Right atrium auricular region (tissue), 2 donors: ENCODE data around the gene MFSD12. TPM values are rescaled to one million over a fixed set of nuclear protein-coding genes. Genes with fewer than 3 reads are reported as not detected.

Source experiments
- DNase-seq: peaks from one replicate; pipeline ENCODE4 v3.0.0-alpha.2; 2019; ENCODE audit warnings: low spot score
- H3K27ac ChIP-seq, 2 donors: fragments of 200-600 bp; sonication (generic); 1 replicate in 1 of 2; 2 replicates in 1 of 2; pipeline ENCODE4 v1.5.1; 2016 to 2019
- H3K27me3 ChIP-seq, 2 donors: fragments of 200-600 bp; sonication (generic); one replicate each; pipeline versions ENCODE4 v1.5.1 to v1.6.0; 2017 to 2019
- H3K36me3 ChIP-seq: fragments of 200-600 bp; sonication (generic); one replicate; pipeline ENCODE4 v1.5.1; 2016
- H3K4me1 ChIP-seq, 2 donors: fragments of 200-600 bp; sonication (generic); one replicate each; pipeline versions ENCODE4 v1.5.1 to v1.6.0; 2017 to 2019
- H3K4me3 ChIP-seq, 2 donors: fragments of 200-600 bp; sonication (generic); 1 replicate in 1 of 2; 2 replicates in 1 of 2; pipeline ENCODE4 v1.5.1; 2017 to 2019; ENCODE audit warnings: mild to moderate bottlenecking in 1 of 2, moderate library complexity in 1 of 2
- H3K9me3 ChIP-seq, 2 donors: fragments of 200-600 bp; sonication (generic); one replicate each; pipeline ENCODE4 v1.5.1; 2019
- total RNA-seq, 2 donors: library from RNA; depleted of rRNA; stranded (reverse); fragments of >200 nt; gene quantifications; one replicate each; pipeline ENCODE4 v1.1.0, GENCODE V29; 2016
- TF ChIP-seq, protein P1 (sequence below), 2 donors: fragments of 200-600 bp; sonication (generic); IDR thresholded peaks; one replicate each; pipeline ENCODE4 v1.5.1; 2019; ENCODE audit warnings: antibody characterized with exemption in 2 of 2

The MFSD12 gene
- total RNA-seq, 2 donors from 2014 or later: 15.8 to 35.4 TPM

DNA sequence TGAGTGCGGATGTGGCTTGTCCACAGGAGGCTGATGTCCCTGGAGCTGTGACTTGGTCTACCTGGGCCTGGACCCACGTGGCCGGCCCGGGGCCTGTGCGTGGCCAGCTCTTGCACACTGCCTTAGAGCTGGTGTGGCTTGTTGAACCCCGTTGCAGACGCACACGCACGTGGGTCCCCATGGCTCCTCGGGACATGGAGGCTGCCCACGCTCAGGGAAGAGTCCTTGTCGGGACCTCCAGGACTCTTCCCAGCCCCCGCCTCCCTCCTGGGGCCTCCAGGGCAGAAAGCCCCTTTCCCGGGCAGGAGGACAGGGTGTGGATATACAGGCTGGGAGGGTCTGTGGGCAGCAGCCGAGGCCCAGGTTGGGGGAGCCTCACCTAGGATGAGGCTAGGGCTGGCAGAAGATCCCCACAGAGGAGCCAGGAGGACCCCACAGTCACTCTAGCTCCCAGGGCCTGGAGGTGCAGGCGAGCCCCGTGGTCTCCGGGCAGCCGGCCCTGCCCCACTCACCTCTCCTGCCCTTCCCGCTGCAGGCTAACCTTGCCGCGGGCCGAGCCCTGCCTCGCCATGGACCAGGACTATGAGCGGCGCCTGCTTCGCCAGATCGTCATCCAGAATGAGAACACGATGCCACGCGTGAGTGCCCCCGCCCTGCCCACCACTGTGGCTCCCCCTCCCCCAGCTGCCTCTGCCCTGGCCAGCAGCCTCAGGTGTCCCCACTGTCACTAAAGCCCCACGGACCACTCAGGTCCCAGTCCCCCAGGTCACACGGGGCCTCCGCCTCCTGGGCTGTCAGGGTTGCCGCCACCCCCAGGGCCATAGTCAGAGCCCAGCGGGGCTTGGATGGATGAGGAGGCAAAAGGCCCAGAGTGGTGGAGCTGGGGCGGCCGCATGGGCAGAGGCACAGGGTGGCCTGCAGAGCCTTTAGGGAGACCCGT, 34.7 kb downstream of the MFSD12 start:
- TF ChIP-seq, protein P1, sequence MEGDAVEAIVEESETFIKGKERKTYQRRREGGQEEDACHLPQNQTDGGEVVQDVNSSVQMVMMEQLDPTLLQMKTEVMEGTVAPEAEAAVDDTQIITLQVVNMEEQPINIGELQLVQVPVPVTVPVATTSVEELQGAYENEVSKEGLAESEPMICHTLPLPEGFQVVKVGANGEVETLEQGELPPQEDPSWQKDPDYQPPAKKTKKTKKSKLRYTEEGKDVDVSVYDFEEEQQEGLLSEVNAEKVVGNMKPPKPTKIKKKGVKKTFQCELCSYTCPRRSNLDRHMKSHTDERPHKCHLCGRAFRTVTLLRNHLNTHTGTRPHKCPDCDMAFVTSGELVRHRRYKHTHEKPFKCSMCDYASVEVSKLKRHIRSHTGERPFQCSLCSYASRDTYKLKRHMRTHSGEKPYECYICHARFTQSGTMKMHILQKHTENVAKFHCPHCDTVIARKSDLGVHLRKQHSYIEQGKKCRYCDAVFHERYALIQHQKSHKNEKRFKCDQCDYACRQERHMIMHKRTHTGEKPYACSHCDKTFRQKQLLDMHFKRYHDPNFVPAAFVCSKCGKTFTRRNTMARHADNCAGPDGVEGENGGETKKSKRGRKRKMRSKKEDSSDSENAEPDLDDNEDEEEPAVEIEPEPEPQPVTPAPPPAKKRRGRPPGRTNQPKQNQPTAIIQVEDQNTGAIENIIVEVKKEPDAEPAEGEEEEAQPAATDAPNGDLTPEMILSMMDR (IDR thresholded peaks at IDR 0.05): no peak
- no peak overlapping the region for H3K27ac ChIP-seq
- no peak for DNase-seq
- no peaks in the 10 kb centered on the region for H3K27me3 ChIP-seq
- H3K9me3 ChIP-seq: no peaks in the 10 kb centered on the region
- H3K4me3 ChIP-seq: no peak overlapping the region
- peaks cover 47% of the 10 kb centered on the region for H3K36me3 ChIP-seq
- H3K4me1 ChIP-seq: no peaks in the 10 kb centered on the region

DNA sequence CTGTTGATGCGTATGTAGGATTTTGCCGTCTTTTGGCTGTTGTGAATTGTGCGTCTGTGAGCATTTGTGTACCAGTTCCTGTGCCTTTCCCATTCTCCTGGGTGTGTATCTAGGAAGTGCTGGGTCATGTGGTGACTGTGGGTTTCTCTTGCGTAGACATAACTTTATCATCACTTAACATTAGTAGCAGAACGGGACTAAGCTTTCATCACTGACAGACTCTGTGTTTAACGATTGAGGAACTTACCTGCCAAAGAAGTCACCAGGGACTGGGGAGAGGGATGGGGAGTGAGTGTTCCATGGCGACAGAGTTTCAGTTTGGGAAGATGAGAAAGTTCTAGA, 36.3 kb downstream of the MFSD12 start:
- H3K4me3 ChIP-seq: no peak overlapping the region
- DNase-seq: no peak
- TF ChIP-seq, protein P1 (IDR thresholded peaks at IDR 0.05): no peak
- peaks cover 0 to 10% of the 10 kb centered on the region in 2 donors for H3K4me1 ChIP-seq
- no peaks in the 10 kb centered on the region for H3K9me3 ChIP-seq
- H3K27ac ChIP-seq: no peak overlapping the region
- H3K27me3 ChIP-seq: no peaks in the 10 kb centered on the region
- peaks cover 31% of the 10 kb centered on the region for H3K36me3 ChIP-seq

DNA sequence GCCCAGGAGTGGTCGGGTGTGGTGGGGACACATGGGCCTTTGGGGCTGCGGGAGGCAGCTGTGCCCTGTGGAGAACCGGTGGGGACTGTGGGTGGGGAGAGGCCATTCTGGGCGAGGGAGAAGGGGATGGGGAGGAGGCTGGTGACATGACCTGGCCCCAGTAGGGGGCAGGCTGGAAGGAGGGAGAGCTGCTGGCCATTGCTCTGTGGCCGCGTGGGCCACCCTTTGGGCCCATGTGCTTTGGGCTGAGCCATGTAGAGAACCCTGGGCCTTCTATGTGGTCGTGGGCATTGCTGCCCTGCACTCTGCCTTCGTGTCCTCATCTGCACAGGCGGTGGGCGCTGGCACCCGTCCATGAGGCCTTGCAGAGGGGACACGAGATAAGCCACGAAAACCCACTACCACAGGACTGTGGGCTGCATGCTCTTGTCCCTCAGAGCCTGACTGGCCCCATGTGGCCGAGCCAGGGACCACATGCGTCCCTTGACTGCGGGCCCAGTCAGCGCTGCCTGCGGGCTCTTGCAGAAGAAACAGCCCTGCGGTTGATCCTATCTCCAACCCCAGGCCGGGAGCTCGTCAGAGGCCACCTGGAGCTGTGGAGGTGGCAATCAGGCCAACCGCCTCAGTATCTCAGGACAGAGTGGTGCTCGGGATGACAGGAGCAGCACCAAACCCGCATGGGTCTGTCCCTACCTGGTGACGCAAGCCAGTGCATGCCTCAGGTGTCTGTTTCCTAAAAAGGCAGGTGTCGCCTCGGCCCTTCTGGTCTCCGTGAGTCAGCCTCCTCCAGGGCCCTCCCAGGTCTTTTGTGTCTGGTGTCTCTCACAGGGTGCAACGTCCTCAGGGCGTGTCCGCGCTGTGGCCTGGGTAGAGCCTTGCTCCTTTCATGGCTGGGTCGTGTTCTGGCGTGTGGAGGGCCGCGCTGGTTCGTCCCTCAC, 37.0 kb downstream of the MFSD12 start:
- Histone ChIP-seq H3K27me3 (no peaks in the 10 kb centered on the region), H3K4me1 (peaks cover 0 to 13% of the 10 kb centered on the region in 2 donors), H3K4me3 (no peak overlapping the region), H3K36me3 (peaks cover 26% of the 10 kb centered on the region), H3K9me3 (no peaks in the 10 kb centered on the region), H3K27ac (no peak overlapping the region)
- TF ChIP-seq, protein P1 (IDR thresholded peaks at IDR 0.05): no peak
- no peak for DNase-seq

DNA sequence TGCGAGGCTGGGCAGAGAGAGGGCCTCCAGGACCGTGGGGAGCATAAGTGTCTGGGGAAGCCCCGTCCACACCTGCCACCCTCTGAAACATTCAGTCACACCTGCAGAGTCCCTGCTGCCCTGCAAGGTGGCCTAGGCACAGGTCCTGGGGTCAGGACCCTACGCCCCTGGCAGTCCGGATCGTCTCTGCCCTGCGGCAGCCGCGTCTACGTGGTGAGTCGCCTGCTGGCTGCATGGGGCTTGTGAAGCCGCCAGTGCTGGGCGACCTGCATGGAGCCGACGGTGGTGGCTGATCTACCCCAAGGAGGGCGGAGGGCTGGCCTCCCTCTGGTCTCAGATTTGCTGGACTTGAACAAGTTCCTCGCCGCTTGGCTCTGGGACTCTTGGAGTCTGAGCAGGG, 38.3 kb downstream of the MFSD12 start:
- Histone ChIP-seq H3K27me3 (no peaks in the 10 kb centered on the region), H3K27ac (no peak overlapping the region), H3K36me3 (peaks cover 20% of the 10 kb centered on the region), H3K4me1 (peaks cover 0 to 13% of the 10 kb centered on the region in 2 donors), H3K4me3 (no peak overlapping the region), H3K9me3 (no peaks in the 10 kb centered on the region)
- DNase-seq: no peak
- TF ChIP-seq, protein P1 (IDR thresholded peaks at IDR 0.05): no peak

DNA sequence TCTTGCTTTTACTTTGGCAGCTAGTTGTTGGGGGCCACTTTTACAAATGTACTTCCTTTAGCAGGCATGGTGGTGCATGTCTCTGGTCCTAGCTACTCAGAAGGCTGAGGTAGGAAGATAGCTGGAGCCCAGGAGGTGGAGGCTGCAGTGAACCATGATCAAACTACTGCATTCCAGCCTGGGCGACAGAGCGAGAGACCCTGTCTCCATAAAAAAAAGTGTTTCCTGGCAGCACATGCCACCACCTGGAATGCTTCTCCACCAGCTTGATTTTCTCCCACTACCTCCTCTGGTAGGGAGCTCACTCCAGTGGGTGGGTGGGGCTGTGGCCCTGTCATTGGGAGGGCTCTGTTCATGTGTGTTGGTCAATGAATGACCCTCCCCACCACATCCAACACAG, 38.7 kb downstream of the MFSD12 start:
- DNase-seq: no peak
- no peak overlapping the region for H3K4me3 ChIP-seq
- no peak overlapping the region for H3K27ac ChIP-seq
- H3K36me3 ChIP-seq: peaks cover 16% of the 10 kb centered on the region
- H3K4me1 ChIP-seq: peaks cover 0 to 13% of the 10 kb centered on the region in 2 donors
- no peaks in the 10 kb centered on the region for H3K27me3 ChIP-seq
- TF ChIP-seq, protein P1 (IDR thresholded peaks at IDR 0.05): no peak
- H3K9me3 ChIP-seq: no peaks in the 10 kb centered on the region
